Stimulated activated CD4-positive, alpha-beta T cell treated with anti-CD3 and anti-CD28 coated beads, Interleukin-1b, Interleukin-23, amount 100 ng/mL, for 48 hours (primary cell): ENCODE data around the gene OR52M1.

ENCODE experiments used
- DNase-seq: peaks from one replicate; pipeline ENCODE4 v3.0.0-alpha.2; 2020

OR52M1 gene

GRCh38 chr11:4576880-4577279 is 31.9 kb downstream of the OR52M1 start:
- no peak for DNase-seq

GRCh38 chr11:4577761-4578160 is 32.8 kb downstream of the OR52M1 start:
- no peak for DNase-seq

GRCh38 chr11:4578624-4579023 is 33.6 kb downstream of the OR52M1 start:
- DNase-seq: no peak

GRCh38 chr11:4580124-4580523 is 35.1 kb downstream of the OR52M1 start:
- DNase-seq: no peak

- DNase-seq: no peak
Observed at GRCh38 chr11:4581443-4581842, 36.5 kb downstream of the OR52M1 start, which contains the start of gene OR52I2. OR52I2 (plus strand) TSS chr11:4581743.

GRCh38 chr11:4589017-4589416 is 44.0 kb downstream of the OR52M1 start:
- DNase-seq: no peak

- no peak for DNase-seq
Observed at GRCh38 chr11:4593739-4594138, 48.7 kb downstream of the OR52M1 start, which contains the start of gene OR52I1. OR52I1 (plus strand) TSS chr11:4594039; CDS start chr11:4594039, 0 bp downstream.
